Stimulated activated CD4-positive, alpha-beta T cell treated with anti-CD3 and anti-CD28 coated beads, Interleukin-2, amount 100 ng/mL, for 24 hours (primary cell): ENCODE measurements around the gene INS.

ENCODE experiments used
- DNase-seq, 2 donors: peaks; one replicate each; pipeline ENCODE4 v3.0.0-alpha.2; 2020

Gene INS

GRCh38 chr11:2160736-2161259 lies at the start of gene INS:
Gene INS, minus strand, starts transcription at chr11:2161209. Its CDS starts 238 bp downstream, at chr11:2160971.
- DNase-seq: no peak

DNA sequence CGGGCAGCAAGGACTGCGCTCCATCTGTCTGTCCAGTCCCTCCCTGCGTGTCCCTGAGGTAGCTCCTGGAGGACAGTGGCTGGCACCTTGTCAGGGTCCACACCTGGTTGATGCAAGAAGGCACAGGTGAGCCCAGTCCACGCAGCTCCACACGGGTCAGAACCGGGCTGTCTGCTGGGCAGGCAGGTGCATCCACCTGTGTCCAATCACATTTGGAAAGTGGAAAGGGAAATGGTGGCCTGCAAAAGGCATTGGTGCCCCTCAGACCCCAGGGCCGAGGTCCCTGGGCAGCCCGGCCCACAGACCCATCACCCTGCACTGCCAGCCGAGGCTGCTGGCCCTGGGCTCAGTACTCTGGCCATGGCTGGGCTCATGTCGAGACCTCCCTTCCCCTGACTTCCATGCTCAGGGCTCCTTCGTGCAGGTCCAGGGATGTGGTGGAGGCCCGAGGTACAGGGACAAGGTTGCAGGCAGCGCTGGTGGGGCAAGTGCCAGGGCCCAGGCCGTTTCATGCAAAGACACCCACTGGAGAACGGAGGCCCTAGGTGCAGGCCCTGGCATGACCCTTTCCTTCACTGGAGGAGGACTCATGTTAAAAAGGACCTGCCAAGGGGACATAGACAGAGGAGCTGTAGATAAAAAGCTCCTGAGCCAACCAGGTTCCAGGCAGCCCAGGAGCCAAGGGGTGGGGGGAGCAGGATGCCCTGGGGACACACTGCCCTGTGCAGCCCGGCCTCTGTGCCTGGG lies 49.5 kb upstream of the INS start:
- peak in 1 of 2 donors; percentile 15 for DNase-seq

GRCh38 chr11:2209900-2210321 lies 48.9 kb upstream of the INS start:
- DNase-seq: no peak

DNA sequence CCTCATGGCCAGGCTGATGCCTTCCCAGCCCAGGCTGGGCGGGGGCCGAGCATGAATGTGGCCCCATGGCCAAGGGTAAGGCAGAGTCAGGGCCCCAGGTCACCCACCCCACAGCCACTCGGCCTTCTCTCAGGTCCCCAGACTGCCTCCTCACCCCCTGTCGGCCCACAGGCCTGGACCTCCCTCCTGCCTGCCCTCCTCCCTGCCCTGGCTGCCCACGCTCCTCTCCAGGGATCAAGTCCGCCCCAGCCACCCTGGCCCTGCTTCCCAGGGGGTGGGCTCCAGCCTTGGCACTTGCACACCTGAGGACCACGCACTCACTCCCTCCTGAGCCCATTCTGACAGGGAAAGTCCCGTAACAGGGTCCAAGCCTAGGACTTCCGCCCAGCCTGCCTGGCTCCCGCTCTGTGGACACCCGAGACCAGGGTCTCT lies 48.4 kb upstream of the INS start:
- no peak for DNase-seq

DNA sequence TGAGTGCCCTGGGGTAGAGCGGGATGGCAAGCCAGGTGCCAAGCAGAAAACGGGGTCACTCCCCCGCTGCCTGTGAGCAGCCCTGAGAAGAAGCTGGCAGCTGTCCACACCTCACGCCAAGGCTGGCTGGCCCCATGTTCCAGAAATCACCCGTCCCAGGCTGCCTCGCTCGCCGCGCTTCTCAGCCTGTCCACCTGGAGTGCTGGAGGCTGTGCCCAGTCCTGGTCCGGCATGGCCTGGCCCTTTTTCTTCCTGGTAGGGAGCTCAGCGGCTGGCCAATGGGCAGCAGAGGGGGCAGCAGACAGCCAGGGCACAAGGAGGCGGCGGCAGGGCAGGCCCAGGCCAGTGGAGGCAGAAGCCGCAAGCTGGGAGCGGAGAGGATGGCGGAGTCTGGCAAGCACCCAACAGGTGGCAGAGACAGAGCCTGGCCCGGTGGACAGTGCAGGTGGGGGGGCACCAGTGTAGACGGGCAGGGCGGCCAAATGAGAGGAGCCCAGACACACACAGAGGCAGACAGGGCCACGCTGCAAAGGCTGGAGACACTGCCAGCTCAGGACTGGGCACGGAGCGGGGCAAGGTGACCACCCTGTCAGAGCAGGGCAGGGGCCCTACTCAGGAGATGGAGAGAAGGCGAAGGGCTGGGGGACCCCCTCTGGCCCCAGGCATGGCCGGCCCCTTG lies 47.8 kb upstream of the INS start:
- DNase-seq: peak in 1 of 2 donors; percentile 6

GRCh38 chr11:2207773-2208621 lies 47.0 kb upstream of the INS start:
- DNase-seq: peak in 1 of 2 donors; percentile 13

GRCh38 chr11:2207212-2207611 lies 46.2 kb upstream of the INS start:
- peak in 1 of 2 donors; percentile 6 for DNase-seq

DNA sequence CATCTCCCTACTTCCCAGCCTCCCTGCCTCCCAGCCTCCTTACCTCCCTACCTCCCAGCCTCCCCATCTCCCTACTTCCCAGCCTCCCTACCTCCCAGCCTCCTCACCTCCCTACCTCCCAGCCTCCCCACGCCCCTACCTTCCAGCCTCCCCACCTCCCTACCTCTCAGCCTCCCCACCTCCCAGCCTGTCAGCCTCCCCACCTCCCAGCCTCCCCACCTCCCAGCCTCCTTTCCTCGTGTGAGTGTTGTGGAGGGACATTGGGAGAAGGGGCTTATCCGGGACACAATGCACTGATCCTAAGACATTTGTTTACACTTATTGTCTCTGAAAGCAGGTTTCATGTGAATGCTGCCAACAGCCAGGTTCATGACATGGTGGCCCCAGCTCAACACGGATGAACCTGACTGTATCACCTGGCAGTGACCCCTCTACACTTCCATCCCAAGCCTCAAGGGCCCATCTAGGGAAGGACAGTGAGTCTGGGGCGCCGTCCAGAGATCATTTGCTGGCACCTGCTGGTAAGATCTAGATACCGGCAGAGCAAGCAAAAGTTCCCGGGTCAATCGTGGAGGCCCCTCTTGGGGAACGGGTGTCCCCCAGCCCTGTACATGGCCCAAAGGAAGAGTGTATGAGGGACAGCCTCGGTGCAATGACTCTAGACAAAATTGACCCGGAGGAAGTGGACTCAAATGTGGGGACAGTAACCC lies 45.1 kb upstream of the INS start:
- peak in 1 of 2 donors; percentile 11 for DNase-seq

DNA sequence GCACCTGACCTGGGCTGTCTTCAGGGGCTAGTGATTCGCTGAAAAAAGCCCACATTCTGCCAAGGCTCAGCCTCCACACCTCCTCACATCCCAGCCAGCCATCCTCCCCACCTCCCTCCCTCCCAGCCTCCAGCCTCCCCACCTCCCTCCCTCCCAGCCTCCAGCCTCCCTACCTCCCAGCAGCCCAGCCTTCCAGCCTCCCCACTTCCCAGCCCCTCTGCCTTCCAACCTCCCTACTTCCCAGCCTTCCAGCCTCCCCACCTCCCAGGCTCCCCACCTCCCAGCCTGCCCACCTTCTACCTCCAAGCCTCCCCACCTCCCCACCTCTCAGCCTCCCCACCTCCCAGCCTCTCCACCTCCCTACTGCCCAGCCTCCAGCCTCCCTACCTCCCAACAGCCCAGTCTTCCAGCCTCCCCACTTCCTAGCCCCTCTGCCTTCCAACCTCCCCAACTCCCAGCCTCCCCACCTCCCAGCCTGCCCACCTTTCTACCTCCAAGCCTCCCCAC lies 44.3 kb upstream of the INS start:
- no peak for DNase-seq

DNA sequence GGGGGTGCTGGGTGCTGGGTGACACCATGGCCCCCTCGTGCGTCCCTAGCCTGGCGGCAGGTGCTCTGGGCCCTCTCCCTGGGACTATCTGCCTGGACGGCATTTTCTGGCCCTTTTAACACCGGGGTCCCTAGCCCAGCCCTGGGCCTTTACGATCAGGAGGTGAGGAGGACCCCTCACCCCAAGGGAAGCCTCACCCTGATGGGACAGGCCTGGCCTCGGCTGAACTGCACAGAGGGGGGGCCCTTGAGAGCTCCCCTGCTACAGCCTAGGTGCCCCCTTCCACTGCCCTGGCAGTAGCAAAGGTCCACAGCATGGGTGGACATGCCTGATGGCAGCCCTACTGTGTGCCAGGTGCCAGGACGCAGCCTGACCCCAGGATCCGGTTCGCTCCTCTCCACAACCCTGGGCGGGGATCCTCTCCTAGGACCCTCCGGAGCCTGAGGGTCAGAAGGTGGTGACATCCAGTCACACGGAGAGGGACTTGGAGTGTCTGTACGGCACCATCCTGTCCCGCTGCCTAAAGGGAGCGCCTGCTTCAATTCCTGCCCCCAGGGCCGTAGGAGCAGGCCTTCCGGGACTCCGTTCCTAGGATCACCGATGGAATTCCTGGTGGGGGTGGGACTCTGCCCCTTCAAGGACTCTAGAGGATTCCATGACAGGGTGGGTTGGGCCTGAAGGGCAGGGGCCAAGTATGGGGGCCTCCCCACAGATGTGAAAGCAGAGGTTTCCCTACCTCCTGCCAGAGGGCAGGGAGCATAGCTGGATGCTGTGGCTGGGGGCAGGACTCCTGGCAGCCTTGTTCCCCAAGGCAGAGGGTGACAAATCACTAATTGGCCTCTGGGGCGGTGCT lies 43.6 kb upstream of the INS start:
- DNase-seq: no peak

- no peak for DNase-seq
These were observed 42.6 kb upstream of the INS start for GRCh38 chr11:2203440-2204259.

DNA sequence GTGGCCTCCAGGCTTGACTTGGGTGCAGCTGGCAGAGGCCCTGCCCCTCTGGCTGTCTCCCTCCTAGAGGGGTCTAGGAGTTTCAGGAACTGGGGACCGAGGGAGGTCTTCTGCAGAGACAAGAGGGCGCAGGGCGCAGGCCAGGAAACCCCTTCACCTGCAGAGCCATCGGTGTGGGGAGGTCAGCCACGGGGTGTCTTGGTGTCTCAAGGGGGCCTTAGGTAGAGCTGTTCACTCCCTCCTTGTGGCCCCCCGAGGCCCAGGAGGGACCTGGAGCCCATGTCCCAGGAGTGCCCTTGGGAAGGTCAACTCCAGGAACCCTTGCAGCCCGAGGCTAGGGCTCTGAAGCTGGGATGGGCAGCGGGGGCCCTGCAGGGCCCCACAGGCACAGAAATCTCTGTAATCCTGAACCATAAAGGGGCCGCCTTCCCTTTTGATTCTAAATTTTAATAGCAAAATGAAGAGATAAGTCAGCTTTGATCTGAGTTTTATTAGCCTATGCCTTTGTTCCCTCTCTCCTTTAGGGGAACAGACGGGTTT lies 42.0 kb upstream of the INS start:
- no peak for DNase-seq

- no peak for DNase-seq
These were observed 41.3 kb upstream of the INS start for GRCh38 chr11:2202071-2202899.

GRCh38 chr11:2201542-2201941 lies 40.5 kb upstream of the INS start:
- DNase-seq: no peak

DNA sequence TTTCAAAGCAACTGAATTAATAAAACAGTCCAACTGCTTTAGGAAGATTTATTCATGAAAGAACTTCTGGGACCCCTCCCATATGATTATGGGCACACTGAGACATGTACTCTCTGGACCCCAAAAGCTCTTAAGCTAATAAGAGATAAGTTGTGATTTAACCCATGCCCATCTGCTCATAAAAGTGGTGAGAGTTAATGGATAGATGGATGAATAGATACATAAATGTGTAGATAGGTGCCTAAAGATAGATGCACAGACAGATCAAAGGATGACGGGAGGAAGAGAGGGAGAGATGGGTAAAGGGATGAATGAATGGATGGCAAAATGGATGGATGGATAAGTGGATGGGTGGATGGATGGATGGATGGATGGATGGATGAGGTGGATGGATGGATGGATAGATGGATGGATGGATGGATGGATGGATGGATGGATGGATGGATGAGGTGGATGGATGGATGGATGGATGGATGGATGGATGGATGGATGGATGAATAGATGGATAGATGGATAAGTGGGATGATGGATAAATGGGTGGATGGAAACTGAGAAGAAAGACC lies 40.0 kb upstream of the INS start:
- no peak for DNase-seq

- no peak for DNase-seq
These were observed 39.5 kb upstream of the INS start for GRCh38 chr11:2200536-2200935.

- DNase-seq: no peak
These were observed 38.7 kb upstream of the INS start for GRCh38 chr11:2199466-2200341.
